ENCODE results near the gene PHLPP2.
A peak's percentile ranks its signal among the peaks of the same experiment; 100 is the strongest.
"Not testable (repeated sequence)": the region's sequence is repeated elsewhere in the genome, so short reads cannot be mapped to it uniquely, and the experiment has no call there.

Gene PHLPP2

GRCh38 chr16:71622088-71622487 lies 102.4 kb downstream of the PHLPP2 start:
- no peak for DNase-seq (ENCODE audit: low read depth, low spot score)

- no peak for DNase-seq (ENCODE audit: low read depth, low spot score)
These were observed 106.1 kb downstream of the PHLPP2 start for GRCh38 chr16:71618429-71618828.

- DNase-seq (ENCODE audit: low read depth, low spot score) = not testable (repeated sequence)
These were observed 109.5 kb downstream of the PHLPP2 start for GRCh38 chr16:71614956-71615355.

- DNase-seq (ENCODE audit: low read depth, low spot score) = peak; percentile 46
These were observed 113.3 kb downstream of the PHLPP2 start for GRCh38 chr16:71610936-71611871.

DNA sequence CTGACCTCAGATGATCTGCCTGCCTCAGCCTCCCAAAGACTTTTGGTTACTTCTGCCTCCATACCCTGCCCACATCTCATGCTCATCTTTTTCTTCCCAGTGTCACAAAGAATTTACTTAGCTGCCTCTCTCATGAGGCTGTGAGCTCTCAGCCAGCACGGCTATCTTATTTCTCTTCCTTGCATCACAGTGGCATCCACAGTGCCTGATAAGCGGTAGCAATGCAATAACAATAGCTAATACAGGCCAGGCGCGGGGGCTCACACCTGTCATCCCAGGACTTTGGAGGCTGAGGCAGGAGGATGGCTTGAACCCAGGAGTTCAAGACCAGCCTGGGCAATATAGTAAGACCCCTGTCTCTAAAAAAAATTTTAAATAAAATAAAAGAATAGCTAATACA lies 114.1 kb downstream of the PHLPP2 start:
- DNase-seq (ENCODE audit: low read depth, low spot score) = no peak

DNA sequence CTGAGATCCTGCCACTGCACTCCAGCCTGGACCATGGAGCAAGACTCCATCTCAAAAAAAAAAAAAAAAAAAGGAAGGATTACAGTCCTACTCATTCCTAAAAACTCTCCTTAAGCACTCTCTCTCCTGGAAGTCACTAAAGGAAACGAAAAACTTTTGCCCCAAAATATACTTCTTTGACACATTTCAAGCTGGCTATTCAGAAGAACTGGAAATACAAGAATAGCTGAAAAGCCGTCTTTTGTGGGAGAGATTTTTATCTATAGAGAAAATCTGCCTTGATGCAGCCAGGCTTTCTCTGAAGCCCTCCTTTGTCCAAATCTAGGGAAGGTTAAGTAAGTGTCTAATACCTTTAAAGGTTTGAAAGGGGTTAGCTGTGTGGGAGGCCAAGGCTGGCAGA lies 115.4 kb downstream of the PHLPP2 start:
- DNase-seq (ENCODE audit: low read depth, low spot score) = no peak

- no peak for DNase-seq (ENCODE audit: low read depth, low spot score)
These were observed 123.7 kb downstream of the PHLPP2 start for GRCh38 chr16:71600822-71601221.

DNA sequence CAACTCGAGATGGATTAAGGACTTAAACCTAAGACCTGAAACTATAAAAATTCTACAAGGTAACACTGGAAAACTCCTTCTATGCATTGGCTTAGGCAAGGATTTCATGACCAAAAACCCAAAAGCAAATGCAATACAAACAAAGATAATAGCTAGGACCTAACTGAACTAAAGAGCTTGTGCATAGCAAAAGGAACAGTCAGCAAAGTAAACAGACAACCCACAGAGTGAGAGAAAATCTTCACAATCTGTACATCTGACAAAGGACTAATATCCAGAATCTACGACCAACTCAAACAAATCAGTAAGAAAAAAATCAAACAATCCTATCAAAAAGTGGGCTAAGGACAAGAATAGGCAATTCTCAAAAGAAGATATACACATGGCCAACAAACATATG lies 126.1 kb downstream of the PHLPP2 start:
- not testable (repeated sequence) for DNase-seq (ENCODE audit: low read depth, low spot score)

DNA sequence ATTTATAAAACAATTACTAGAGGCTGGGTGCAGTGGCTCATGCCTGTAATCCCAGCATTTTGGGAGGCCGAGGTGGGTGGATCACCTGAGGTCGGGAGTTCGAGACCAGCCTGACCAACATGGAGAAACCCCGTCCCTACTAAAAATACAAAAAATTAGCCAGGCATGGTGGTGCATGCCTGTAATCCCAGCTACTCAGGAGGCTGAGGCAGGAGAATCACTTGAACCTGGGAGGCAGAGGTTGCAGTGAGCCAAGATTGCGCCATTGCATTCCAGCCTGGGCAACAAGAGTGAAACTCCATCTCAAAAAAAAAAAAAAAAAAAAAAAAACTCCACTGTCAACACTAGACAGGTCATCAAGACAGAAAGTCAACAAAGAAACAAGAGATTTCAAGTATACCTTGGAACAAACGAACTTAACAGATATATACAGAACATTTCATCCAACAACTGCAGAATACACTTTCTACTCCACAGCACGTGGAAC lies 129.1 kb downstream of the PHLPP2 start:
- not testable (repeated sequence) for DNase-seq (ENCODE audit: low read depth, low spot score)

All from activated CD4-positive, CD25-positive, alpha-beta regulatory T cell treated with anti-CD3 and anti-CD28 coated beads, Interleukin-2, amount 50 U/mL, for 16 hours (primary cell).